Astrocyte of the hippocampus (primary cell): ENCODE data around the gene CTXND1.
A peak's percentile ranks its signal among the peaks of the same experiment; 100 is the strongest.

Source experiments
- DNase-seq: peaks from one replicate; pipeline ENCODE4 v3.0.0; 2011; ENCODE audit warnings: low read depth, low spot score

The CTXND1 gene

DNA sequence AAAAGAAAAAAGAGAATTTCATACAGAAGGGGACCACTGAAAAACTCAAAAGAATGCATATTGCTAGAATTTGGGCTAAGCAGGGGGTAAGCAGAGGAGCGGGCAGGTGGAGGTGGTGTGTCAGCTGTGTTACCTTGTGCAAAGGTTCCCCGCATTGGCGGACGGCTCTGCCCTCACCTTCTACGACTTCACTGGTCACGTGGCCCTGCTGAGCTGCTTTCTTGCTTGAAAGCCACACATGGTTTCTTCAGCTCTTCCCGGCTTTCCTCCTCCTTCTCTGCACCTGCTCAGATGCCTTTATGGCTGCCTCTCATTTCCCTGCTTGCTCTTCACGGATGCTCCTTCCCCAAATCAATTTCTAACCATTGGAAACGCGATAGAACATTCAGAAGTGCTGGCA, 68.7 kb downstream of the CTXND1 start:
- no peak for DNase-seq

DNA sequence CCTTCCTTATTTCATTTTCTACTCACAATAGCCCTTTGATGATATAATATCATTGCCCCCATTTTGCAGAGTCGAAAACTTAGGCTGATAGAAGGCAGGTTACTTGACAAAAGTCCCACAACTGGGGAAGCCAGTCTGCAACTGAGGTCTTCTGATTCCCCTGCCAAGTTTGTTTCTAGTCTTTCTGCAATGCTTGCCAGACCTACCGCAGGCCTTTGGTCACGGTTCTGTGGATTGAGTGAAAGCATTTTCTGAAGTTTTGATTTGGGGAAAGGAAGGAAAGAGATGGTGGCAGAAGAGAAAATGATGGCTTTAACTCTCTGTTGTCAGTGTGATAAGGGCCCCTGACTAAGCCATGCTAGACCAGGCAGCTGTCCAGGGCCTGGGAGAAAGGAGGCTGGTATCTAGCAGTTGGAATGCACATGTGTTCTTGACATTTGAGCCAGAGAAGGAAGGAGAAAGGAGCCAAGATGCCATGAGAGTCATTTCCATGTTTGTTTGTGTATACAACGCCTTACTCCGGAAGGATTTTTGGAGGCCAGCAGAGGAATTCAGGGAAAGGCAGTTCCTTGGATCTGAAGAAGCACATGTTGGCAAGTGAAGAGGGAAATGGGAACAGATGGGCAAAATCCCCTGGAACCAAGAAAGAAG, 69.3 kb downstream of the CTXND1 start:
- peak; percentile 76 for DNase-seq

DNA sequence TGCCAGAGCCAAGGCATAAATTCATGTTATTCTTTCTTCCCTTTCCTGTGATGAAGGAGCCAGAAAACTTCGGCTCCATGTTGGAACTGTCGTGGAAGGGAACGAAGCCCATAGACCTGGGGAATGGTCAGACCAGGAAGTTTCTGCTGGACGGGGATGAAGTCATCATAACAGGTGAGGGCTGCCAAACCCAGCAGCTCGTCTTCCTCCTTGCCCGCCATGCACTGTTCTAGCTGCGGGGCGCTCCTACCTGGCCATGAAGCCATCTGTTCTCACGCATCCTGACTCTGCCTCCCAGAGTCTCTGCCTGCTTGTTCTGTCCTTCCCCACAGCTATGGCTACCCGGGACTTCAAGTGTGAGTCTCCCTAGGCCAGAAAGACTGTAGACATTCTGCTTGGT, 71.0 kb downstream of the CTXND1 start:
- no peak for DNase-seq

DNA sequence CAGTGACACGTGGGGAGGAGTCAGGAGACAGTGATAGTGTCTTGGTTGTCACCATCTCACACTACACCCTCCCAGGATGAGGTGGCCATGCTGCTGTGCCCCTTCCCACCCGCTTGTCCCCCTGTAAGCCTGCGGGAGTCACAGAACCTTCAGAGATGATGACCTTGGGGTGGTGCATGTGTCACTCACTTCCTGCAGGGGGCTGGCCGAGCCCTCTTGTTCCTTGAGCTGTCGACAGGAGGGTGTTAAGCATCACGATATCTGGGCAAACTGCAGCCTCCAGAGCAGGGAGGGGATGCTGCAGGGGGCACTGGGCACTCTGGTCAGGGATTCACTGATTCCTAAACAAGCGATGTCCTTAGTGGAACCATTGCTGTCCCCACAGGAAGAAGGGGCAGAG, 71.5 kb downstream of the CTXND1 start:
- no peak for DNase-seq

DNA sequence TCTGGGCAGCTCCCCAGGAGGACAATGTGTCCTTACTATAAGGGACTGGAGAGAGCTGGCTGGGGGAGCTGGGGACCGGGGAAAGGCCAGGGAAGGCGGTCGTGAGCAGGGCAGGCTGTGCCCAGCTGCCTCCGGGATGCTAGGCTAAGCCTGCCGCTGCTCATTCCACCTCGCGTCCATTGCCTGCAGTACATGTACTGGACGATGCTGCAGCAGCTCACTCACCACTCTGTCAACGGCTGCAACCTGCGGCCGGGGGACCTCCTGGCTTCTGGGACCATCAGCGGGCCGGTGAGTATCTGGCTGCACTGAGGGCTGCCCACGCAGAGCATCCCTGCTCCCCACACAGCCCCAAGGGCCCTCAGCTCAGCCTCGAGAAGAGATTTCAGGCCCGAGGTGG, 72.1 kb downstream of the CTXND1 start:
- no peak for DNase-seq

DNA sequence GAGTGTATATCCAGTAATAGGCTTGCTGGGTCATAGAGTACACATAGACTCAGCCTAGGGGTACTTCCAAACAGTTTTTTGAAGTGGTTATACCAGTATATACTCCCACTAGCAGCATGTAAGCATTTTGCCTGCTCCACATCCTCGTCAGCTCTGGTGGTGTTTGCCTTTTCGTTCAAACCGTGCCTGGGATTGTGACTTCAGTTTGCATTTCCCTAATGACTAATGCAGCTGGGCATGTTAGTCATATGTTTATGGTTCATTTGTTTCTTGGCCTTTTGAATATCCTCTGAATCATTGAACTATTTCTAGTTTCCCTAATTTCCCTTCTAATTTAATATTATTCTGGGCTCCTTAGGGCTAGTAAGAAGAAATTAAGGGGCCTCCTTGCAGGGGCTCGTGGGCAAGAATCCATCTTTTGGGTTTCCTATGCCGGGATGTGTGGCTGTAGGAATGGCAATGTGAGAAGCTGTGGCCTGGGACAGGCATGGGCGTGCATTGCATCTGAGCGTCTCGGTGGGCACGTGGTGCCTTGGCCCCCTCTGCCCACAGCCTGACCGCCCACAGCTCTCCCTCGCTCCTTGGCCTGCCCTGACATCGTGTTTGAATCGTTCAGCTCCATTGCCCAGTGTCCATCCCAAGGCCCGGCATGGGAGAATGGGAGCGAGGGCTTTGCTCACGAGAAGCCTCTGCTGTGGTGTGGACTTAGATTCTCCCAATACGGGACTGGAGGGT, 72.8 kb downstream of the CTXND1 start:
- DNase-seq = peak; percentile 86

DNA sequence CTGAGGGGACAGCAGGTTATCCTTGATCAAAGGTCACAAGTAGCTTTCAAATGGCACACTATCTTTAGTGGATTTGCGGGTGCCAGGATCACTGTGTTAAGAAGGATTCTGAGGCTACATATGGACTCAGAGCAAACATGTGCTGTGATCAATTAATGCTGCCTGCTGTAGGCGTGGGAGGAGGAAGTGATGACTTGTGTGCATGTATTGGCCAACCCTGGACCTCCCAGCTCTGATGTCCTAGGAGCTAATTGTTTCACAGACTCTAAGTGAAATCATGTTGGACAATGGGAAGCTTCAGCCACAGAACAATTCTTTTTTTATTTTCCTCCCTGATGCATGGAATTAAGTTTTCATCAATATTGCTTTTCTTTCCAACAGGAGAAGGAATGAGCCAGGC, 74.9 kb downstream of the CTXND1 start:
- no peak for DNase-seq

DNA sequence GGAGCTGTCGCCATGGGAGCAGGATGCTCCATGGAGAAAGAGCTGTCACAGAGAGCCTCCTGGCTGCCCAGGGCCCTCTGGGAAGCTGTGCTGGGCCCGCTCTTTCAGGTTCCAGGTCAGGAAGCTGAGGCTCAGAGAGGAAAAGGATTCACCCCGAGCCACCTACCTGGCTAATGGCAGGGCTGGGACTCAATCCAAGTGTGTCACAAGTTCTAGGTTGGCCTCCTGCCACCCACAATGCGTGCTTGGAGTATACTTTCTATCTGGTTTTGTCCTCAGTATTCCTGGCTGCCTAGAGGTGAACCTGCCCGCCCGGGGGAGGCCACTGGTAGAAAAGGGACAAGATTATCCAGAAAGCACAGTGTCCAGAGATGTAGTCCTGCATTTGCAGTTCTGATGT, 75.6 kb downstream of the CTXND1 start:
- DNase-seq = no peak

DNA sequence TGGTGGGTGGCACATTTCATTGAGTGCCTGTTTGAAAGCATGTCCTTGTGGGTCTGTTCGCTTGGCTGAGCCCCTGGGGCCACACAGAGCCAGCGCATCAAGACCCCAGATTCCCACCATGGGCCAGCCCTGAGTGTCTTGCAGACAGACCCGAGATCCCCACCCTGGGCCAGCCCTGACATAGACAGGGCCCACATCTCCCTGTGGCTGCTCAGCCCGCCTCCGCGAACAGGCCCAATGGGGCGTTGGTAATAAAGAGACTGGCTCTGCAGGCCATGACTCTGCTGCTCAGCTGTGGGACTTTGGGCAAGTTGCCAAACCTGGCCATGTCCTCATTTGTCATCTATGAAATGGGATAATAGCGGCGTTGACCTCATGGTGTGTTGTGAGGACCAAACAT, 76.6 kb downstream of the CTXND1 start:
- DNase-seq = no peak

DNA sequence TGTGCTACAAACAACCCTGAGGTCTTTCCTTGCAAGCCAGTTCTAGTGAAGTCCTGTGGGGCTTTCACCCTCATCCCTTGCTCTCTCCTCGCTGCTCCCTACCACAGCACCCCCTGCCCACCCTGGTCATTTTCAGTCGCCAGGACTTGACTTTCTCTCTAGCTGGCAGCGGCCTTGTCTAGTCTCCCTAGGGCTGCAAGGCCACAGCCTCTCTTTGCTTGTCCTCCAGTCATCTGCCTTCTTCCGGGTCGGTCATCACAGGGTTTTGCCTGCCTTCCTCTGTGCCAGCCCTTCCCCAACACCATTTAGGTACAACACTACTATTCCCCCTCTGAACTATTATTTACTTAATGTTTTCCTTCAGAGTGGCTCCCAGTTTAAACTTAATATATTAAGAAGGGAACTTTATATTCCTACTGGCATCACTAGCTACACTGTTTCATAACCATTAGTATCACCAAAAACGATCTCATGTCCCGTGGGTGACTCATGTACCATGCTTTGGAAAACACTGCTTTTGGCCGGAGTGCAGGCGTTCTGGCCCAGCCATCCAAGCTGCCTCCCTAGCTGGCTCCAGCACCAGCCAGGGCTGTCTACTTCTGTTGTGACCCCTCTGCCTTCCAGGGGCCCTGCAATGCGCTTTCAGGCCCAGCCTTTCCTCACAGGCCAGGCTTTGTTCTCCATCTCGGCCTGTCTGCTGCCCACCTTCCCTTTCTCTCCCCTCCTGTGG, 77.8 kb downstream of the CTXND1 start:
- peak; percentile 85 for DNase-seq

DNA sequence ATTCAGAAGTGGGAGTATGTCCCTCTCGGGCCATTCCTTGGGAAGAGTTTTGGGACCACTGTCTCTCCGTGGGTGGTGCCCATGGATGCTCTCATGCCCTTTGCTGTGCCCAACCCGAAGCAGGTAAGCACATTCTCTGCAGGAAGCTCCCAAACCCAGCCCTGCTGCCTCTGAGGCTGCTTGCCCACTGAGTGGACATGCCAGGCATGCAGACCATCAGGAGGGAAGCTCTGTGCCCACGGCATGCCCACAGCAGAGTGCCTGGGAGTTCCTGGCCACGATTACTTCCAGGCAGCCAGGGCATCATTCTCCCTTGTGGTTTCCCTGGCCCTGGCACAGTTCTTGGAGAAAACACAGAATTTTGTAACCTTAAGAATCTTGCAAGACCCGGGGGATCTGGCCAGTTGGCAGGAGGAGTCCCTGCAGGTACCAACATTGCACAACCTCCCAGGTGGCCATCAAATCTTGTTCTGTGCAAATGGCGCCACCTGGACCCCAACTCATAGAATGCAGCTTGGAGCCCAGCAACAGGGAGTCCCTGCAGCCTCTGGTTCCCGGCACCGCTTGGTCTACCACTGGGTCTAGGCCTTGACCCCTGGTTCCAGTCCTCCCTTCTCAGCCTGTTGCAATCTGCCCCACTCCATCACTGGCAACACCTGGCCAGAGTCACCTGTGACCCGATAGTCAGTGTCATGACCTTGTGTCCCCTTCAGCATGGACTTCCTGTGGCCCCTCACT, 78.8 kb downstream of the CTXND1 start:
- DNase-seq = peak; percentile 73

DNA sequence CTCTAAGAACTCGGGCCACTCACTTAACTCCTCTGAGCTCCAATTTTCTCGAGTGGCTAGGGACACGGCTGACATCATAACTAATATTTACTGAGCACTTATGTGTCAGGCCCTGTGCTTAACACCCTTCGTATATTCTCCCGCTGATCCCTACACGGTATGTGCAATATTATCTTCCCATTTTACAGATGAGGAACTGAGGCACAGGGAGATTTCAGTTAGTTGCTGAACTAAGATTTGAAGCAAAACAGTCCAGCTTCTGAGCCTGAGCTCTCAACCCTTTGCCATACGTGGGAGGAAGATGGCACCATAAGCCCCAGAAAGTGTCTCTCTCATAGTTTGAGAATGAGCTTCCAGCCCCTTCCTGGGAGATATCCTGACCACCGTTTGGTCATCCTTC, 79.6 kb downstream of the CTXND1 start:
- no peak for DNase-seq

DNA sequence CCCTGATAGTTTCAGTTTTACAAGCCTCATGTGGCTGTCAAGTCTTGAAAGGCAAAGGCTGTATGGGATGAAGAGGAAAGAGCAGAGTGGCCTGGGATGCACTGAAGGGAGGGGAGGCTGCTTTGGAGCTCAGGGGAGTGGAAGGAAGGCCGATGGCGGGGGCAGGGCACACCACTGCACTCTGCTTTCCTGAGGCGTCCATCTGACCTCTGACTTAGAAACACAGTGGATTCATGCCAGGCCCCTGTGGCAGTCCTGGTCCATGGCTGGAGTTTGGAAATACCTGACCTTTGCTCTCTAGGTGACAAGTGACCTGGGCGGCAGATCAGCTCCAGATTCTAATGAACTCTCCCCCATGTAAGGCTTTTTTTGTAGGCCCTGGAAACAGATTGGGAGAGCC, 80.2 kb downstream of the CTXND1 start:
- DNase-seq = no peak

DNA sequence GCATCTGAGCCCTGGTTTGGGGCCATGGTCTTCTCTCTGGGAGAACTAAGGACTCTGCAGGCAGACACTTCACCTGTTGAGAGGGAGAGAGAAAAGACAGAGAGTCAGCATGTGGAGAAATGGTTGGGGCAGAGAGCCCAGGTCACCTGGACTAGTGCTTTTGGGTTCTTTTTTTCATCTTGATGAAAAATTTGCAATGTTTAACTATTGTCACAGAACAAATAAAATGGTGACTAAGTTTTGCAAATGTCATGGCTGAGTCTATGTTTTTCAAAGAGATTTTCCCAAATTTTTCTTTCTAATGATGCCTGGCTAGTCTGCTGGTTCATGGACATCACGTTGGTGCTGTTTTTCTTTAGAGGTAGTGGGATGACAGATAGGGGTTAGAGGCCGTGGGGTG, 81.4 kb downstream of the CTXND1 start:
- DNase-seq = no peak

DNA sequence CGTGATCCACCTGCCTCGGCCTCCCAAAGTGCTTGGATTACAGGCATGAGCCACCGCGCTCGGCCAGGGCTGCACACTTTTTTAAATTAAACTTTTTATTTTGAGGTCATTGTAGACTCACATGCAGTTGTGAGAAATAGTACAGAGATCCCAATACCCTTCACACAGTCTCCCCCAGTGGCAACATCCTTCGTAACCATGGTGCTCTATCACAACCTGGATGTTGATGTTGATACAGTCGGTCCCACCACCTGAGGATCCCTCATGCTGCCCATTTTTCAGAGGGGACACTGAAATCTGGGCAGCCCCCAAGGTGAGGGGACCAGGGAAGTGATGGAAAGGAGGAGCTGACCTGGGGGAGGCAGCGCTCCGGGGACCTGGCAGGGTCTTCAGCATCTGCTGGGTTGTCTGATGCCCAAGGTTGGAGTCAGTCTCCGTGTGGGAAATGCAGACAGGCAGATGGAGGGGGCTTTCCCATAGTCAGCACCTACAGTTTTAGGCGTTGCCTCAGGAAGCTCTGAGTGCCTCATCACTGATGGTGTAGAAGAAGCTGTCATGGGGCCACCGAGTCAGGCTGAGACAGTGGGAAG, 82.2 kb downstream of the CTXND1 start:
- no peak for DNase-seq

DNA sequence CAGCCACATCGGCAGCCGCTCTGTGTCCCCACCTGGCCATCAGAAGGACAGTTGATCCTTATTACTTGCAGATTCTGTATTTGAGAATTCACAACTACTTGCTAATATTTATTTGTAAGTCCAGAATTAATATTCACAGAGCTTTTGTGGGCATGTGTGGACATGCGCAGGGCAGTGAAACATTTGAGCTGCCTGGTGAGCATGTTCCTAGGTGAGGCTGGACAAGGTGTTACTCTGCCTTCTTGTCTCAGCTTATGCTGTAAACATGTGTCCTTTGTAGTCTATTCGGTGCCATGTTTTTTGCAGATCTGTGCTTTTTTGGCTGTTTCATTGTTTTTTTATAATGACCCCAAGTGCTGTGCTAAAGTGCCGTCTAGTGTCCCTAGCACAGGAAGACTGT, 83.6 kb downstream of the CTXND1 start:
- no peak for DNase-seq

DNA sequence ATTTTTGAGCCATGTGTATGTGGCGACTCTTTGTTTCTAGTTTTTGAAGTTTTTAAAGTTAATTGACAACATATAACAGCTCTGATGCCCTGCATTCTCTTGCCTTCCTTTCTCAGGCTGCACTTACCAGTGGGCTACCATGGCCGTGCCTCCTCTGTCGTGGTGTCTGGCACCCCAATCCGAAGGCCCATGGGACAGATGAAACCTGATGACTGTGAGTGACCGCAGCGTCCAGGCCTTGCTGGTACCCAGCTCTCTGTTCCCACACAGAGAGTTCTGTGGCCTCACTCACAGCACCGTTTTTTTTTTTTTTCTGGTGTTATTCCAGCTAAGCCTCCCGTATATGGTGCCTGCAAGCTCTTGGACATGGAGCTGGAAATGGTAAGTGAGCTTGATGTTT, 84.1 kb downstream of the CTXND1 start:
- DNase-seq = no peak

DNA sequence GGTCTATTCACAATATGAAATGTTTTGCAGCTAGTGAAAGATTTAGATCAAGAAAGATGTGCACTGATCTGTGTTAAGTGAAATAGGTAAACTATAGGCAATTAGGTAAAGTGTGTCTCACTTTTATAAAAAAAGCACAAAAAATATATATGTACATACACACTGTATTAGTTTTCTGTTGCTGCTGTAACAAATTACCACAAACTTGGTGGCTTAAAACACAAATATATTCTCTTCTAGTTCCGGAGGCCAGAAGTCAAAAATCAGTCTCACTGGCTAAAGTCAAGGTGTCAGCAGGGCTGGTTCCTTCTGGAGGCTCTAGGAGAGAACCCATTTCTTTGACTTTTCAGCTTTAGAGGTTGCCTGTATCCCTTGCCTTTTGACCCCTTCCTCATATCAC, 88.1 kb downstream of the CTXND1 start:
- DNase-seq = no peak

DNA sequence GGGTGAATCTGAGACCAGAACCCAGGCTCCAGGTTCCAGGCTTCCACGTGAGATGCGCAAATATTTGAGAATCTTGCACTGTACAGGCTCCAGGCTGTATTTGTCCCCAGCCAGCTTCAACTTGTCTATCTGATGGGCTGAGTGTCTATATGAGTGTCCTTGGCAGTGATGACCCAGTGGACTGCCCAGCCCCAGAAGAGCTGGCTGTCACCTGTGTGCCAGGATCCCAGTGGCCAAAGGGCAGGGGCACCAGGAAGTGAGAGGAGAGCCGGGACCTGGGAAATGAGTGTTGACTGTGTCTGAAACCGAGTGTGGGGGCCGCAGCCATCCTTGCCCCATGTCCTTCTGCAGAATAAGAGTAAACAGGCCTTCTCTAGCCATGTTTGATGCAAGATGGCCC, 88.8 kb downstream of the CTXND1 start:
- no peak for DNase-seq

DNA sequence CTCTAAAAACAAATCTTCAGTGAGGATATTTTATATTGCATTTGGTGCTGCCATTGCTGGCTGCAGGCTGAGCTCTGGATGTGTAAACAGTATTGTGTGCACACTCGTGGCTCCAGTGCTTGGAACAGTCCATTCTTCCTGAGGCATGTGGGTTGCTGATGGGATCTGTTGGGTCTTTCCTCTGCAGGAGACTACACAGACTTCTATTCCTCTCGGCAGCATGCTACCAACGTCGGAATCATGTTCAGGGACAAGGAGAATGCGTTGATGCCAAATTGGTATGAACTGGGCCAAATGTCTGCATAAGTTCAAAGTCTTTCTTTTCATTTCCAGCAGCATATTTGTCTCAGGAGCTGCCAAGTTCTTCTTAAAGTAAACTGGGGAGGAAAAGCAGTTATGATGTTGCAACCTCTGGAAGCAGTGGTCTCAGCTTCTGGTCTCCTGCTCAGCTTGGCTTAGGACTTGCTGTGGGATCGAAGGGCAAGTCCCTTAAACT, 89.9 kb downstream of the CTXND1 start:
- no peak for DNase-seq

DNA sequence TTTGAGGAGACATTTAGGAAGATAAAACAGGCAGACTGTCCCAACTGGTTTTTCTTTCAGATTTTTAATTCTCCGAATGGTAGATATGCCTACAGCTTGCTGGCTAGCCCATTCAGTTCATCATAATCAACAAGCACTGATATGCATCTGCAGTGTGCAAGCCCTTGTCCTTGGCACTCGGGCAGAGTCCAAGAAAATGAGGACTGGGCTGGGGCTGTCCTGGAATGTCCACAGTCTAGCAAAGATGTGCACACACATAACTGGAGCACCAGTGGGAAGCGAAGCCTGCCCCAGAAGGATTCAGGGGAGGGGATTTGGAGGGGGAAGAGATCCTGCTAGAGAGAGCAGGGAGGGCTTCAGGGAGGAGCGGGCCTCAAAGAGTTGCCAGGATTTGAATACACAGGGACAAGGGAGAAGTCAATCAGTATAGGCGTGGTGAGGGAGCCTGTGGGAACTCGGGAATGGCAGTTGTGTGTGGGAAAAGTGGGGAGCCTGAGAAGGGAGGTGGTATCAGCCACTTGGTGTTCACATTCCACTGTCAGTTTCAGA, 90.5 kb downstream of the CTXND1 start:
- DNase-seq = no peak
